Heart left ventricle (tissue), 16 donors: ENCODE measurements around the gene STUM. TPM values are rescaled to one million over a fixed set of nuclear protein-coding genes. Genes with fewer than 3 reads are reported as not detected.

Experiments used
- ATAC-seq, 4 donors: fragments of 200-7000 bp; cut with Tn5 transposase; one replicate each; pipeline ENCODE4 v1.9.1; 2020 to 2022; ENCODE audit warnings: moderate library complexity in 4 of 4, mild to moderate bottlenecking in 3 of 4, moderate number of reproducible peaks in 1 of 4
- DNase-seq, 5 donors: peaks; one replicate each; pipeline ENCODE4 v3.0.0-alpha.2; 2020
- H3K27ac ChIP-seq, 12 donors: fragments of 200-600 bp; sonication (generic) in 4 of 12; one replicate each; pipeline versions ENCODE4 v1.5.0 to v1.8.0; 2016 to 2022; ENCODE audit warnings: mild to moderate bottlenecking in 2 of 12
- H3K27me3 ChIP-seq, 9 donors: fragments of 200-600 bp; sonication (generic) in 2 of 9; one replicate each; pipeline versions ENCODE4 v1.5.1 to v1.8.0; 2016 to 2022; ENCODE audit warnings: mild to moderate bottlenecking in 3 of 9
- H3K36me3 ChIP-seq, 9 donors: fragments of 200-600 bp; sonication (generic) in 2 of 9; one replicate each; pipeline versions ENCODE4 v1.5.0 to v1.8.0; 2018 to 2022; ENCODE audit warnings: mild to moderate bottlenecking in 2 of 9
- H3K4me1 ChIP-seq, 12 donors: fragments of 200-600 bp; sonication (generic) in 4 of 12; one replicate each; pipeline versions ENCODE4 v1.5.0 to v1.8.0; 2016 to 2022; ENCODE audit warnings: mild to moderate bottlenecking in 3 of 12
- H3K4me3 ChIP-seq, 12 donors: fragments of 200-600 bp; sonication (generic) in 4 of 12; one replicate each; pipeline versions ENCODE4 v1.5.0 to v1.8.0; 2017 to 2022; ENCODE audit warnings: mild to moderate bottlenecking in 9 of 12, moderate library complexity in 4 of 12
- H3K9me3 ChIP-seq, 12 donors: fragments of 200-600 bp; sonication (generic) in 4 of 12; one replicate each; pipeline versions ENCODE4 v1.5.0 to v1.8.0; 2016 to 2022; ENCODE audit warnings: mild to moderate bottlenecking in 1 of 12
- POLR2A ChIP-seq, 2 donors: fragments of 450-650 bp; IDR thresholded peaks; one replicate each; pipeline ENCODE4 v1.6.1; 2017; ENCODE audit warnings: antibody characterized with exemption in 2 of 2, mild to moderate bottlenecking in 2 of 2, moderate library complexity in 2 of 2
- WGBS, 4 donors: extraction: QIAGEN DNeasy Blood & Tissue Kit in 2 of 4; methylation state at CpG; one replicate each; pipeline versions ENCODE4 v1.1.5 to v1.1.7; 2013 to 2018; 5-methylcytosine and 5-hydroxymethylcytosine counted together
- intact Hi-C, 10 donors: fragments of 100-400 bp; cut with DNase I; formaldehyde crosslinking; loops; one replicate each; pipeline versions ENCODE4 v1.11.1 to v1.14.2; 2022
- polyA plus RNA-seq, 2 donors: library from polyadenylated mRNA; stranded (reverse); fragments of 200-250 nt; gene quantifications; one replicate each; pipeline ENCODE4 v1.2.3, GENCODE V29; 2013
- total RNA-seq, 9 donors: library from RNA; depleted of rRNA in 2 of 9; stranded (reverse); fragments of >200 nt in 2 of 9; fragmentation: NEBNext Ultra II Directional in 3 of 9; extraction: Animal tissue kit (Norgen Biotek cat#: 25700) in 3 of 9; gene quantifications; one replicate each; pipeline versions ENCODE4 v1.1.0 to v1.2.4, GENCODE V29; 2016 to 2023
- TF ChIP-seq, protein P1 (sequence below), 12 donors: fragments of 200-600 bp; sonication (generic) in 4 of 12; IDR thresholded peaks; one replicate each; pipeline versions ENCODE4 v1.5.0 to v1.8.0; 2018 to 2022; ENCODE audit warnings: antibody characterized with exemption in 12 of 12, mild to moderate bottlenecking in 5 of 12
- donor health status: ischemic (EF 13 %, LVEDD 7.1; RV severe dilation, severe dysfunction).
- donor health status: healthy with polysubstance abuse.
- donor health status: DM: no; HTN: yes; CAD: no.
- donor health status: DM: no; HTN: no; CAD: no.
- donor health status: ischemic (EF 25% LVEDD 6.9; RV normal size, moderate dysfunction).
- donor health status: ischemic (EF 25% LVEDD 5.7; RV mildly dilated, moderate dysfunction).
- donor health status: healthy.
- donor health status: DM: yes; HTN: yes; CAD: no.
- donor health status: ischemic (EF 35%, LVEDD 5.7; RV mildly dilated, moderate dysfunction).
- donor health status: nonischemic (EF 11% LVEDD 7.7; RV severe dilation, severe dysfunction).
- donor health status: DM: yes; HTN: yes; CAD: no.
- donor health status: PGD.
- donor health status: ischemic (EF 29% LVEDD 5.4; RV normal size, mild dysfunction).
- donor health status: nonischemic (EF 23%, LVEDD 6.1; RV moderate dilation, normal function).

The STUM gene
- total and polyA plus RNA-seq, 11 donors: 0.39 to 1.7 (median 0.97) TPM

DNA sequence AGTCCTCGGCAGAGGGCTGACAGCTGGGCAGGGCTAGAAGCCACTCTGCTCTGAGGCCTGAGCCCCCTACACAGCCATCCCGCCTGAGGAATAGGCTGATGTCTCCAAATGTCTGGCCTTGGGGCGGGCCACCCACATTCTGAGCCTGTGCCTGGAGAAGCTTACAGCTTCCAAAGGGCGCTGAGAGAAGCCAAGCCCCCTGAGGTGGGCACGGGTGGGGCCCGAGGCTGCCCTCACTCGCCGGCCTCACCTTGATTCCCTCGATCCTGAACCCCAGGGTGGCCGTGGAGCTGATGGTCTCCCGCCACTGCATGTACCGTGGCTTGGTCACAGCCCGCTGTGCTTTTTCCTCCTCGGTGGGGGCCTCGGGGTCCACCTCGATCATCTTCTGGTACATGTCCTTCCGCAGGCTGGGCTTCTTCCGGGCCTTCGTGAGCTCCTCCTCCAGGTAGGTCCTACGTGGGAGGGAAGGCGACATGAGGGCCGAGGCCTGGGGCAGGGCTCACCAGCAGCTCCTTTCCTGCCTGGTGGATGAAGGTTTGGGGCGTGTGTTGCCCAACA lies 93.2 kb downstream of the STUM start:
- Histone ChIP-seq H3K27ac (peak overlapping the region in 1 of 12 donors; percentile 81), H3K4me1 (peaks cover 0 to 64% (median 36%) of the 10 kb centered on the region in 12 donors), H3K27me3 (no peaks in the 10 kb centered on the region), H3K36me3 (peaks cover 0 to 77% (median 49%) of the 10 kb centered on the region in 9 donors), H3K4me3 (no peak overlapping the region), H3K9me3 (no peaks in the 10 kb centered on the region)
- intact Hi-C loops: loop anchor here in 1 of 10 donors (10.0 kb wide), 1 partner anchor 93 kb away; the partner anchor contains the start of gene ITPKB
- 88 to 94% (median 92%) methylated on average over 18 to 23 of the region's 23 CpGs for WGBS, 4 donors
- DNase-seq (peak in 3 of 5 donors; percentile 17 to 45 (median 19)), ATAC-seq (no peak)
- TF ChIP-seq, protein P1, sequence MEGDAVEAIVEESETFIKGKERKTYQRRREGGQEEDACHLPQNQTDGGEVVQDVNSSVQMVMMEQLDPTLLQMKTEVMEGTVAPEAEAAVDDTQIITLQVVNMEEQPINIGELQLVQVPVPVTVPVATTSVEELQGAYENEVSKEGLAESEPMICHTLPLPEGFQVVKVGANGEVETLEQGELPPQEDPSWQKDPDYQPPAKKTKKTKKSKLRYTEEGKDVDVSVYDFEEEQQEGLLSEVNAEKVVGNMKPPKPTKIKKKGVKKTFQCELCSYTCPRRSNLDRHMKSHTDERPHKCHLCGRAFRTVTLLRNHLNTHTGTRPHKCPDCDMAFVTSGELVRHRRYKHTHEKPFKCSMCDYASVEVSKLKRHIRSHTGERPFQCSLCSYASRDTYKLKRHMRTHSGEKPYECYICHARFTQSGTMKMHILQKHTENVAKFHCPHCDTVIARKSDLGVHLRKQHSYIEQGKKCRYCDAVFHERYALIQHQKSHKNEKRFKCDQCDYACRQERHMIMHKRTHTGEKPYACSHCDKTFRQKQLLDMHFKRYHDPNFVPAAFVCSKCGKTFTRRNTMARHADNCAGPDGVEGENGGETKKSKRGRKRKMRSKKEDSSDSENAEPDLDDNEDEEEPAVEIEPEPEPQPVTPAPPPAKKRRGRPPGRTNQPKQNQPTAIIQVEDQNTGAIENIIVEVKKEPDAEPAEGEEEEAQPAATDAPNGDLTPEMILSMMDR (IDR thresholded peaks at IDR 0.05): no peak
- no peak for TF ChIP-seq POLR2A (IDR thresholded peaks at IDR 0.05)

DNA sequence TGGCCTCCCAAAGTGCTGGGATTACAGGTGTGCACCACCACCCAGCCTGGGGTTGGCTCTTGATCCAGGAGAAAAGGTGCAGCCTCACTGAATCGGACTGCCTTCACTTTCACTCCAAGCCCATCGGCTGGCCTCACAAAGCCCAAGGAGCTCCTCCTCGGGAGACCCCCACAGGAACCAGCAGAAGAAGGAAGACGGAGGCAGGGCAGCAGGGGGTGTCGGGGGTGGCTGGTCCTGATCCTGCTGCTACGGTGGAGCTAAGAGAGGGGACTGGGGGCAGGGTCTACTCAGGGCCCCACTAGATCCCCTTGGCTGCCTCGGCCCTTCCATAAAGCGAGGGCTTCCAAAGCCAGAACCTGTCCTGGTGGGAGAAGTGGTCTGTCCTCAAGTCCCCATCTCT lies 93.9 kb downstream of the STUM start:
- peaks cover 0 to 59% (median 34%) of the 10 kb centered on the region in 12 donors for H3K4me1 ChIP-seq
- intact Hi-C loops: loop anchor here in 1 of 10 donors (10.0 kb wide), 1 partner anchor 92 kb away; the partner anchor contains the start of gene ITPKB
- 94 to 97% (median 96%) methylated on average over 8 of the region's 8 CpGs for WGBS, 4 donors
- H3K4me3 ChIP-seq: no peak overlapping the region
- DNase-seq (peak in 3 of 5 donors; percentile 14 to 35 (median 20)), ATAC-seq (no peak)
- no peaks in the 10 kb centered on the region for H3K9me3 ChIP-seq
- peak overlapping the region in 1 of 12 donors; percentile 81 for H3K27ac ChIP-seq
- peaks cover 0 to 77% (median 50%) of the 10 kb centered on the region in 9 donors for H3K36me3 ChIP-seq
- TF ChIP-seq POLR2A (IDR thresholded peaks at IDR 0.05): no peak
- TF ChIP-seq, protein P1 (IDR thresholded peaks at IDR 0.05): no peak
- H3K27me3 ChIP-seq: no peaks in the 10 kb centered on the region

DNA sequence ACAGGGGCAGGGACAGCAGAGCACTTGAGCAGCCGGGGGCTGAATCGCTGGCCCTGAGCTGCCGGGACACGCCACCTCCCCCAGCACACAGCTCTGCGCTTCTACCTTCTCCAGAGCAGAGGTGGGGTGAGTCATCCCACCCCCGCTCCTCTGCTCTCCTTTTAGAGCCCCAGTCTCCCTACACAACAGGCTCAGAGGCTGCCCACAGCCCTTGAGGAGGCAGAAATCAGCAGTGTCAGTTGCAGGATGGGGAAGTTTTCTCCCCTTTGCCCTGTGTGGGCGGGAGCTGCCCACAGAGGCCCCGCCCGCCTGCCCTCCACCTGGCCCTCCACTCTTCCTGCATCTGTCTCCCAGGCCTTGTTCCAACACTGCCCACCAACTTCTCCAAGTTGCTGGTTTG lies 94.6 kb downstream of the STUM start:
- no peaks in the 10 kb centered on the region for H3K9me3 ChIP-seq
- intact Hi-C loops: loop anchor here in 1 of 10 donors (10.0 kb wide), 1 partner anchor 92 kb away; the partner anchor contains the start of gene ITPKB
- TF ChIP-seq, protein P1 (IDR thresholded peaks at IDR 0.05): no peak
- TF ChIP-seq POLR2A (IDR thresholded peaks at IDR 0.05): no peak
- H3K27ac ChIP-seq: peak overlapping the region in 3 of 12 donors; percentile 5 to 81 (median 69)
- no peaks in the 10 kb centered on the region for H3K27me3 ChIP-seq
- 80 to 91% (median 88%) methylated on average over 9 of the region's 9 CpGs for WGBS, 4 donors
- ATAC-seq: peak in 2 of 4 donors; percentile 13 to 30
- DNase-seq: peak in 3 of 5 donors; percentile 26 to 39 (median 30)
- peaks cover 0 to 79% (median 57%) of the 10 kb centered on the region in 9 donors for H3K36me3 ChIP-seq
- no peak overlapping the region for H3K4me3 ChIP-seq
- peaks cover 0 to 52% (median 28%) of the 10 kb centered on the region in 12 donors for H3K4me1 ChIP-seq
